Liver (tissue), 3 donors: ENCODE data around the gene CHID1.

Experiments
- CTCF ChIP-seq: fragments of 150-350 bp; IDR thresholded peaks from 2 replicates; pipeline ENCODE4 v1.5.1; 2017; ENCODE audit warnings: improper control_type of control experiment, low read depth, low read length; ENCODE audit not compliant: missing input control
- FOXA1 ChIP-seq: IDR thresholded peaks from 2 replicates; pipeline ENCODE4 v1.6.1; 2016; ENCODE audit warnings: antibody characterized with exemption
- JUND ChIP-seq, 2 donors: IDR thresholded peaks; 2 replicates each; pipeline ENCODE4 v1.6.1; 2016; ENCODE audit warnings: antibody characterized with exemption in 2 of 2
- MAX ChIP-seq: IDR thresholded peaks from 2 replicates; pipeline ENCODE4 v1.6.1; 2016; ENCODE audit warnings: antibody characterized with exemption
- SP1 ChIP-seq: IDR thresholded peaks from 2 replicates; pipeline ENCODE4 v1.6.1; 2018; ENCODE audit warnings: antibody characterized with exemption, mild to moderate bottlenecking
- TF ChIP-seq, protein P1 (sequence below): IDR thresholded peaks from 2 replicates; pipeline ENCODE4 v1.6.1; 2016; ENCODE audit warnings: antibody characterized with exemption
- donor health status: healthy.
- donor health status: healthy.

DNA sequence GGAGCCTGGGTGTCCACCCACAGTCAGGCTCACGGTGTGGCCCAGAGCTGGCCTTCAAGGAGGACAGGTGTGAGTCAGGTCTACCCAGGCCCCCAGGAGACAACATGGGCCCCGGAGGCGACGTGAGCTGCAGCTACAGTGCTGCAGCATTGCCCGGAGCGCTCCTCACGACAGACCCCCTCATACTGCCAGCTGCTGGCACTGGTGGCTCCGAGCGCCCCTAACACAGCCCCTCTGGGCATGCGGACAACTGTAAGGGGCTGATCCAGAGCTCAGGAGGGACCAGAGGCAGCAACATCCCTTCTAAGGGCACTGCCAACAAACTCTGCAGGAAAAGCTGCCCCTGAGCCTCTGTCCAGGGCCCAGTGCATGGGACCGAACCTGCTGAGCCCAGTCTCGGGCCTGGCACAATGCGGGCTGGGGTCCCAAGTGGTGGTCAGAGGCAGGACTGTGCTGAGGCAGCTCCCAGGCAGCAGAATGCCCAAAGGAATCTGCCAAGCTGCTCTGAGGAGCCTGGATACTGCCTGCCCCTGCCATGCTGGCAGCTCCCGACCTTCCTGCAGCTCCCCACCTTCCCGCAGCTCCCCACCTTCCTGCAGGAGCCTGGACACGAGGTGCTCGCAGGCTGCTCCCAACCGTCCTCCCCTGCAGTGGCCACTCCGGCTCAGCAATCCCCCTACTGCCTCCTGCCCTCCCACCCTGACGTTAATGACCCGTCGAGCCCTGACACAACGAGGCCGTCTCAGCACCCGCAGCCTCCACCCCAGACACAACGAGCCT is 15.1 kb downstream of the CHID1 start:
- no peak for TF ChIP-seq JUND (IDR thresholded peaks at IDR 0.05)
- no peak for TF ChIP-seq CTCF
- no peak for TF ChIP-seq MAX
- no peak for TF ChIP-seq SP1
- TF ChIP-seq, protein P1, sequence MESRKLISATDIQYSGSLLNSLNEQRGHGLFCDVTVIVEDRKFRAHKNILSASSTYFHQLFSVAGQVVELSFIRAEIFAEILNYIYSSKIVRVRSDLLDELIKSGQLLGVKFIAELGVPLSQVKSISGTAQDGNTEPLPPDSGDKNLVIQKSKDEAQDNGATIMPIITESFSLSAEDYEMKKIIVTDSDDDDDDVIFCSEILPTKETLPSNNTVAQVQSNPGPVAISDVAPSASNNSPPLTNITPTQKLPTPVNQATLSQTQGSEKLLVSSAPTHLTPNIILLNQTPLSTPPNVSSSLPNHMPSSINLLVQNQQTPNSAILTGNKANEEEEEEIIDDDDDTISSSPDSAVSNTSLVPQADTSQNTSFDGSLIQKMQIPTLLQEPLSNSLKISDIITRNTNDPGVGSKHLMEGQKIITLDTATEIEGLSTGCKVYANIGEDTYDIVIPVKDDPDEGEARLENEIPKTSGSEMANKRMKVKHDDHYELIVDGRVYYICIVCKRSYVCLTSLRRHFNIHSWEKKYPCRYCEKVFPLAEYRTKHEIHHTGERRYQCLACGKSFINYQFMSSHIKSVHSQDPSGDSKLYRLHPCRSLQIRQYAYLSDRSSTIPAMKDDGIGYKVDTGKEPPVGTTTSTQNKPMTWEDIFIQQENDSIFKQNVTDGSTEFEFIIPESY = no peak
- no peak for TF ChIP-seq FOXA1
